Heart right ventricle (tissue), 16 donors: ENCODE results near the gene TMEM120B. TPM values are rescaled to one million over a fixed set of nuclear protein-coding genes. Genes with fewer than 3 reads are reported as not detected.

Experiments
- ATAC-seq, 8 donors: fragments of 200-7000 bp; cut with Tn5 transposase; one replicate each; pipeline ENCODE4 v1.9.1; 2020; ENCODE audit warnings: mild to moderate bottlenecking in 8 of 8, moderate library complexity in 8 of 8, moderate number of reproducible peaks in 1 of 8
- DNase-seq, 2 donors: peaks; one replicate each; pipeline ENCODE4 v3.0.0-alpha.2; 2020
- H3K27ac ChIP-seq, 10 donors: fragments of 200-600 bp; sonication (generic) in 2 of 10; one replicate each; pipeline versions ENCODE4 v1.5.0 to v1.8.0; 2020 to 2022; ENCODE audit warnings: mild to moderate bottlenecking in 3 of 10
- H3K27me3 ChIP-seq, 7 donors: fragments of 200-600 bp; one replicate each; pipeline ENCODE4 v1.8.0; 2021 to 2022; ENCODE audit warnings: mild to moderate bottlenecking in 2 of 7
- H3K36me3 ChIP-seq, 9 donors: fragments of 200-600 bp; sonication (generic) in 1 of 9; one replicate each; pipeline versions ENCODE4 v1.5.0 to v1.8.0; 2020 to 2022; ENCODE audit warnings: mild to moderate bottlenecking in 2 of 9
- H3K4me1 ChIP-seq, 9 donors: fragments of 200-600 bp; sonication (generic) in 1 of 9; one replicate each; pipeline versions ENCODE4 v1.5.0 to v1.8.0; 2020 to 2022; ENCODE audit warnings: mild to moderate bottlenecking in 4 of 9
- H3K4me3 ChIP-seq, 10 donors: fragments of 200-600 bp; sonication (generic) in 2 of 10; one replicate each; pipeline versions ENCODE4 v1.5.0 to v1.8.0; 2020 to 2022; ENCODE audit warnings: mild to moderate bottlenecking in 7 of 10, moderate library complexity in 2 of 10
- H3K9me3 ChIP-seq, 11 donors: fragments of 200-600 bp in 10 of 11; sonication (generic) in 2 of 11; one replicate each; pipeline versions ENCODE4 v1.5.0 to v1.8.0; 2013 to 2022; ENCODE audit warnings: mild to moderate bottlenecking in 2 of 11, control low read depth in 1 of 11, moderate library complexity in 1 of 11
- CTCF ChIP-seq, 9 donors: fragments of 200-600 bp; sonication (generic) in 2 of 9; IDR thresholded peaks; one replicate each; pipeline versions ENCODE4 v1.5.0 to v1.8.0; 2021 to 2022; ENCODE audit warnings: antibody characterized with exemption in 9 of 9, mild to moderate bottlenecking in 5 of 9, moderate library complexity in 1 of 9
- WGBS, 2 donors: extraction: QIAGEN DNeasy Blood & Tissue Kit; methylation state at CpG; one replicate each; pipeline ENCODE4 v1.1.7; 2013; ENCODE audit warnings: inconsistent platforms in 1 of 2; 5-methylcytosine and 5-hydroxymethylcytosine counted together
- intact Hi-C, 10 donors: fragments of 100-400 bp; cut with DNase I; formaldehyde crosslinking; loops; one replicate each; pipeline versions ENCODE4 v1.11.1 to v1.14.2; 2022
- polyA plus RNA-seq, 2 donors: library from polyadenylated mRNA; stranded (reverse); fragments of 200-250 nt; gene quantifications; one replicate each; pipeline ENCODE4 v1.2.3, GENCODE V29; 2013
- total RNA-seq, 10 donors: library from RNA; stranded (reverse); fragmentation: NEBNext Ultra II Directional in 3 of 10; extraction: Animal tissue kit (Norgen Biotek cat#: 25700) in 3 of 10; gene quantifications; one replicate each; pipeline versions ENCODE4 v1.2.1 to v1.2.4, GENCODE V29; 2021 to 2023
- donor health status: Arrhythmogenic right ventricular cardiomyopathy.
- donor health status: ischemic (EF 13 %, LVEDD 7.1; RV severe dilation, severe dysfunction).
- donor health status: healthy with polysubstance abuse.
- donor health status: DM: no; HTN: yes; CAD: no.
- donor health status: DM: no; HTN: no; CAD: no.
- donor health status: ischemic (EF 25% LVEDD 6.9; RV normal size, moderate dysfunction).
- donor health status: ischemic (EF 25% LVEDD 5.7; RV mildly dilated, moderate dysfunction).
- donor health status: healthy.
- donor health status: DM: yes; HTN: yes; CAD: no.
- donor health status: Ischemic cardiomyopathy.
- donor health status: ischemic (EF 35%, LVEDD 5.7; RV mildly dilated, moderate dysfunction).
- donor health status: nonischemic (EF 11% LVEDD 7.7; RV severe dilation, severe dysfunction).
- donor health status: DM: yes; HTN: yes; CAD: no.
- donor health status: PGD.
- donor health status: ischemic (EF 29% LVEDD 5.4; RV normal size, mild dysfunction).
- donor health status: nonischemic (EF 23%, LVEDD 6.1; RV moderate dilation, normal function).

TMEM120B gene
- total and polyA plus RNA-seq, 12 donors: 5.3 to 12.7 (median 7.4) TPM

DNA sequence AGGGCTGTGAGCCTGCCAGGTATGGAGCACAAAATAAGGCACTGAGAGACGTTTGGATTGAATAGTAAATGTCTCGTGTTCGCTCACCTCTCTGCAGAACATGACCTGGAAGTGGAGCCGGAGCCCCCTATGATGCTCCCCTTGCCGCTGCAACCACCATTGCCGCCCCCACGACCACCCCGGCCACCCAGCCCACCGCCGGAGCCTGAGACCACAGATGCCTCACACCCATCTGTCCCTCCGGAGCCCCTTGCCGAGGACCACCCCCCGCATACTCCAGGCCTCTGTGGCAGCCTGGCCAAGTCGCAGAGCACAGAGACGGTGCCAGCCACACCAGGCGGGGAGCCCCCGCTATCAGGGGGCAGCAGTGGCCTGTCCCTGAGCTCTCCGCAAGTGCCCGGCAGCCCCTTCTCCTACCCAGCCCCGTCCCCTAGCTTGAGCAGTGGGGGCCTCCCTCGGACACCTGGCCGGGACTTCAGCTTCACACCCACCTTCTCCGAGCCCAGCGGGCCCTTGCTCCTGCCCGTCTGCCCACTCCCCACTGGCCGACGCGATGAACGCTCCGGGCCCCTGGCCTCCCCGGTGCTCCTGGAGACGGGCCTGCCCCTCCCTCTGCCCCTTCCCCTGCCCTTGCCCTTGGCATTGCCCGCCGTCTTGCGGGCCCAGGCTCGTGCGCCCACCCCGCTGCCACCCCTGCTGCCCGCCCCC is 110.0 kb downstream of the TMEM120B start:
- Histone ChIP-seq H3K36me3 (peaks cover 5 to 98% (median 77%) of the 10 kb centered on the region in 9 donors), H3K27ac (no peak overlapping the region), H3K27me3 (no peaks in the 10 kb centered on the region), H3K9me3 (no peaks in the 10 kb centered on the region), H3K4me1 (no peaks in the 10 kb centered on the region), H3K4me3 (no peak overlapping the region)
- DNase-seq: no peak
- TF ChIP-seq CTCF (IDR thresholded peaks at IDR 0.05): no peak
- 91 to 92% methylated on average over 36 to 39 of the region's 39 CpGs for WGBS, 2 donors
- intact Hi-C loops: no loop called here
- ATAC-seq: peak in 3 of 8 donors; percentile 3 to 29 (median 7)

GRCh38 chr12:121823101-121823726 is 110.7 kb downstream of the TMEM120B start:
- ATAC-seq (peak in 2 of 8 donors; percentile 2 to 7), DNase-seq (no peak)
- Histone ChIP-seq H3K27me3 (no peaks in the 10 kb centered on the region), H3K9me3 (no peaks in the 10 kb centered on the region), H3K4me1 (no peaks in the 10 kb centered on the region), H3K4me3 (no peak overlapping the region), H3K27ac (no peak overlapping the region), H3K36me3 (peaks cover 5 to 98% (median 77%) of the 10 kb centered on the region in 9 donors)
- intact Hi-C loops: no loop called here
- WGBS, 2 donors: 86 to 93% methylated on average over 30 to 36 of the region's 36 CpGs
- no peak for TF ChIP-seq CTCF (IDR thresholded peaks at IDR 0.05)

- intact Hi-C loops: no loop called here
- H3K4me3 ChIP-seq: no peak overlapping the region
- no peaks in the 10 kb centered on the region for H3K4me1 ChIP-seq
- no peaks in the 10 kb centered on the region for H3K27me3 ChIP-seq
- DNase-seq: no peak
- no peaks in the 10 kb centered on the region for H3K9me3 ChIP-seq
- peaks cover 5 to 98% (median 77%) of the 10 kb centered on the region in 9 donors for H3K36me3 ChIP-seq
- no peak overlapping the region for H3K27ac ChIP-seq
- WGBS, 2 donors: 74 to 77% methylated on average over 12 of the region's 12 CpGs
- TF ChIP-seq CTCF (IDR thresholded peaks at IDR 0.05): no peak
- ATAC-seq: peak in 2 of 8 donors; percentile 6 to 21
These were observed 111.2 kb downstream of the TMEM120B start for GRCh38 chr12:121823727-121824115.

GRCh38 chr12:121825041-121825523 is 112.5 kb downstream of the TMEM120B start:
- H3K4me1 ChIP-seq: peaks cover 0 to 11% (median 6%) of the 10 kb centered on the region in 9 donors
- no peaks in the 10 kb centered on the region for H3K27me3 ChIP-seq
- H3K9me3 ChIP-seq: no peaks in the 10 kb centered on the region
- ATAC-seq (peak in 2 of 8 donors; percentile 8 to 9), DNase-seq (peak in 1 of 2 donors; percentile 36)
- TF ChIP-seq CTCF (IDR thresholded peaks at IDR 0.05): no peak
- WGBS, 2 donors: 86 to 92% methylated on average over 18 of the region's 18 CpGs
- H3K27ac ChIP-seq: no peak overlapping the region
- no peak overlapping the region for H3K4me3 ChIP-seq
- intact Hi-C loops: no loop called here
- peaks cover 2 to 98% (median 69%) of the 10 kb centered on the region in 9 donors for H3K36me3 ChIP-seq
